HepG2 (cell line): ENCODE measurements around the gene ARL6IP4. TPM values are rescaled to one million over a fixed set of nuclear protein-coding genes. Genes with fewer than 3 reads are reported as not detected.
A peak's percentile ranks its signal among the peaks of the same experiment; 100 is the strongest.

Experiments used
- ATAC-seq: fragments of 200-7000 bp; cut with Tn5 transposase; 3 replicates; pipeline ENCODE4 v1.9.1; 2020; ENCODE audit warnings: mild to moderate bottlenecking, moderate library complexity
- BruUV-seq: library from RNA; stranded (reverse); fragments of 400-500 nt; replicated peaks from 2 replicates; lab custom pipeline; 2021; lab: Mats Ljungman, UMichigan
- CTCF ChIA-PET: fragments of 300-600 bp; formaldehyde crosslinking; extraction: SDS; loops from one replicate; lab custom pipeline; 2021; ENCODE audit warnings: low total read pairs, inconsistent platforms, low intra/inter-chr PET ratio; lab: Yijun Ruan, JAX
- POLR2A ChIA-PET: fragments of 350-600 bp; sonication (Branson Sonifier 250); formaldehyde crosslinking; loops from one replicate; lab custom pipeline; 2020; ENCODE audit warnings: antibody characterized with exemption, inconsistent platforms; lab: Yijun Ruan, JAX
- DNase-seq: peaks from one replicate; pipeline ENCODE4 v3.0.0-alpha.2; 2015; ENCODE audit warnings: low spot score
- FAIRE-seq: peaks from 3 replicates; lab custom pipeline; 2011; peaks lifted over from hg19 to GRCh38; lab: Jason Lieb, UNC
- H2AFZ ChIP-seq: one replicate; pipeline ENCODE4 v1.6.1; 2011; ENCODE audit warnings: low read length, inconsistent platforms
- H3K27ac ChIP-seq: fragments of 300-600 bp; 3 replicates; pipeline ENCODE4 v1.8.0; 2011; ENCODE audit warnings: mixed run types, mild to moderate bottlenecking, mixed read lengths, low read length, inconsistent platforms; ENCODE audit not compliant: insufficient read depth; ENCODE audit errors: extremely low read length
- H3K27me3 ChIP-seq, 2 experiments: fragments of 200-600 bp in 1 of 2; 2 replicates in 1 of 2; 3 replicates in 1 of 2; pipeline versions ENCODE4 v1.6.0 to v1.8.0; 2011; ENCODE audit warnings: low read length in 2 of 2, mild to moderate bottlenecking in 2 of 2, moderate library complexity in 2 of 2, inconsistent platforms in 1 of 2; ENCODE audit not compliant: insufficient read depth in 2 of 2, control insufficient read depth in 1 of 2
- H3K36me3 ChIP-seq, 2 experiments: fragments of 200-600 bp in 1 of 2; replicated peaks in 1 of 2; 2 replicates in 1 of 2; 3 replicates in 1 of 2; pipeline versions ENCODE4 v1.5.1 to v1.8.0; 2011; ENCODE audit warnings: low read length in 2 of 2, inconsistent platforms in 1 of 2; ENCODE audit not compliant: insufficient read depth in 2 of 2, control insufficient read depth in 1 of 2
- H3K4me1 ChIP-seq: 2 replicates; pipeline ENCODE4 v1.5.1; 2012; ENCODE audit warnings: low read length, inconsistent platforms; ENCODE audit not compliant: insufficient read depth
- H3K4me2 ChIP-seq: 2 replicates; pipeline ENCODE4 v1.6.0; 2011; ENCODE audit warnings: low read depth, low read length, inconsistent platforms
- H3K4me3 ChIP-seq, 3 experiments: fragments of 200-600 bp in 1 of 3; sonication (generic), shearing (Covaris generic) in 1 of 3; replicated peaks in 1 of 3; 2 replicates each; pipeline ENCODE4 v1.5.1; 2011 to 2016; ENCODE audit warnings: low read length in 3 of 3, inconsistent platforms in 2 of 3, low read depth in 2 of 3, mild to moderate bottlenecking in 2 of 3, control low read depth in 1 of 3, mixed read lengths in 1 of 3; ENCODE audit not compliant: insufficient read depth in 1 of 3
- H3K79me2 ChIP-seq: one replicate; pipeline ENCODE4 v1.6.1; 2011; ENCODE audit warnings: low read length, inconsistent platforms; ENCODE audit not compliant: insufficient read depth
- H3K9ac ChIP-seq: 2 replicates; pipeline ENCODE4 v1.6.0; 2011; ENCODE audit warnings: mild to moderate bottlenecking, low read depth, low read length, inconsistent platforms; ENCODE audit not compliant: insufficient read depth
- H3K9me3 ChIP-seq: 2 replicates; pipeline ENCODE4 v1.5.1; 2012; ENCODE audit warnings: mild to moderate bottlenecking, low read length
- H4K20me1 ChIP-seq: 2 replicates; pipeline ENCODE4 v1.6.0; 2011; ENCODE audit warnings: inconsistent platforms, mild to moderate bottlenecking, low read length, moderate library complexity; ENCODE audit not compliant: insufficient read depth
- AHR ChIP-seq: IDR thresholded peaks from 2 replicates; pipeline ENCODE4 v1.6.1; 2018; ENCODE audit warnings: missing genetic modification reagents, missing compliant biosample characterization
- HOXA9 ChIP-seq: sonication (generic); formaldehyde crosslinking; IDR thresholded peaks from 2 replicates; pipeline ENCODE4 v1.8.1; 2022; ENCODE audit warnings: missing genetic modification reagents, mild to moderate bottlenecking, moderate library complexity, borderline replicate concordance
- SP4 ChIP-seq: sonication (generic); formaldehyde crosslinking; IDR thresholded peaks from 2 replicates; pipeline ENCODE4 v1.8.1; 2023; ENCODE audit warnings: mild to moderate bottlenecking, missing genetic modification reagents
- U2AF1 ChIP-seq: fragments of 200-400 bp; formaldehyde crosslinking; optimal IDR thresholded peaks from 2 replicates; pipeline ENCODE3; 2017; ENCODE audit warnings: mild to moderate bottlenecking, low read depth, low read length
- ZBTB4 ChIP-seq: sonication (generic); formaldehyde crosslinking; IDR thresholded peaks from 2 replicates; pipeline ENCODE4 v1.4.0; 2020; ENCODE audit warnings: missing genetic modification reagents, mild to moderate bottlenecking, borderline replicate concordance
- ZKSCAN8 ChIP-seq: IDR thresholded peaks from 2 replicates; pipeline ENCODE4 v1.6.1; 2016; ENCODE audit warnings: borderline replicate concordance, missing genetic modification reagents, missing compliant biosample characterization
- ZNF180 ChIP-seq: sonication (generic); formaldehyde crosslinking; IDR thresholded peaks from 2 replicates; pipeline ENCODE4 v1.4.0; 2020; ENCODE audit warnings: low read depth, missing genetic modification reagents, borderline replicate concordance
- ZNF790 ChIP-seq: sonication (generic); formaldehyde crosslinking; IDR thresholded peaks from 2 replicates; pipeline ENCODE4 v1.8.0; 2022; ENCODE audit warnings: missing genetic modification reagents, mild to moderate bottlenecking, borderline replicate concordance
- WGBS: methylation state at CpG from one replicate; pipeline ENCODE4 v1.1.6; 2017; ENCODE audit warnings: low lambda C conversion rate; 5-methylcytosine and 5-hydroxymethylcytosine counted together
- in situ Hi-C: cut with HindIII; loops from 2 replicates; pipeline ENCODE4 v1.10.0; 2017; ENCODE audit warnings: low pct_unique_long_range_greater_than_20kb; ENCODE audit not compliant: extremely low pct_ligation_motif_present
- intact Hi-C: fragments of 100-400 bp; cut with micrococcal nuclease; formaldehyde crosslinking; loops from one replicate; pipeline ENCODE4 v1.10.0; 2022; ENCODE audit not compliant: unreplicated experiment
- polyA plus RNA-seq, 8 experiments: library from polyadenylated mRNA; depleted of rRNA in 3 of 8; stranded (reverse) in 7 of 8; unstranded in 1 of 8; fragments of >200 nt; fragmentation: Illumina TruSeq in 4 of 8; extraction: Trizol in 4 of 8; gene quantifications; 2 replicates each; pipeline versions ENCODE4 v1.2.1 to v1.2.3, GENCODE V29; 2011 to 2016; ENCODE audit warnings: low read depth in 4 of 8, missing spikeins in 1 of 8, mixed read lengths in 1 of 8; ENCODE audit not compliant: insufficient read depth in 1 of 8
- total RNA-seq, 5 experiments: library from RNA; depleted of rRNA; stranded (reverse); fragments of >200 nt; fragmentation: Illumina TruSeq; extraction: Trizol; gene quantifications; 2 replicates each; pipeline ENCODE4 v1.2.3, GENCODE V29; 2016; ENCODE audit warnings: low read depth in 1 of 5

The ARL6IP4 gene
- total and polyA plus RNA-seq, 2 of the 13 experiments (the other 11 are each of a cell fraction or from before 2014, with no cell fraction given), result 155 to 220 TPM

DNA sequence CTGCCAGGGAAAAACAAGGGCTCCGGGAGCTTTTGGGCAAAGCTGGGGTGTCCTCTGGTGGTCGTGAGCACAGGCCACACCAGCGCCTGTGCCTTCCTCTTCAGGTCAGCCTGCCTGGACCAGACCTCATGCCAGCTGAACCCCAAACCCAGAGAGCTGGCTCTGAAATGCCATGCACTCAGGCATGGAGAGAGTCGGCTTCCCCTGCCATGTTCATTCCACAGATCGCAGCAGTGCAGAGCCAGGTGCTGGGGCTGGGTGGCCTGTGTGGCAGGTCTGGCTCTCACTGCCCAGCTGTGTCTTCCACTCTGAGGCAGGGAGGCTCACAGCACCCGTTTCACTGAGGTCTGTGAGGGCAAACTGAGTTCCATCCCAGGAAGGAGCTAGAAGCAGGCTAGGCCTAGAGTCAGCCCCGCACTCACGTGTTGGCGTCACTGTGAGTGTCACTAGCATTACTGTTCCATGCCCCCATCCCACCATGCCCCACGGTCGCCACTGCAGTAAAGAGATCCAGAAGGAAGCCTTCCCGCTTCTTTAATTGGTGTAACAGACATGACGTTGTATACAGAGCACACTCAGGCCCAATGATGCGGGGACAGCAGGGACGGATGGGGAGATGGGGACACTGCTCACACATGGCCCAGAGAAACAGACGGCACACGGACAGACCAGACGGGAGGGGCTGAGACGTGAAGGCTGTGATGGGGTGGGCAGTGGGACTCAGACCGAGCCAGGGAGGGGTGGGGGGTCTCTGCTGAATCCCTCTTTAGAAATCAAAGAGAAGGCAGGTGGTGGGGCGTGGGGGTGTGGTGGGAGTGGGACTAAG is 2.7 kb downstream of the ARL6IP4 start (continued):
- peak; percentile 9; the same call in 1 of the 2 replicates for TF ChIP-seq ZBTB4
- TF ChIP-seq SP4 (CRISPR knock-in tag), result 0 out of 2 replicates have a peak, but pooled peaks have one; percentile 19
- TF ChIP-seq, all 625 proteins: peak for 12

DNA sequence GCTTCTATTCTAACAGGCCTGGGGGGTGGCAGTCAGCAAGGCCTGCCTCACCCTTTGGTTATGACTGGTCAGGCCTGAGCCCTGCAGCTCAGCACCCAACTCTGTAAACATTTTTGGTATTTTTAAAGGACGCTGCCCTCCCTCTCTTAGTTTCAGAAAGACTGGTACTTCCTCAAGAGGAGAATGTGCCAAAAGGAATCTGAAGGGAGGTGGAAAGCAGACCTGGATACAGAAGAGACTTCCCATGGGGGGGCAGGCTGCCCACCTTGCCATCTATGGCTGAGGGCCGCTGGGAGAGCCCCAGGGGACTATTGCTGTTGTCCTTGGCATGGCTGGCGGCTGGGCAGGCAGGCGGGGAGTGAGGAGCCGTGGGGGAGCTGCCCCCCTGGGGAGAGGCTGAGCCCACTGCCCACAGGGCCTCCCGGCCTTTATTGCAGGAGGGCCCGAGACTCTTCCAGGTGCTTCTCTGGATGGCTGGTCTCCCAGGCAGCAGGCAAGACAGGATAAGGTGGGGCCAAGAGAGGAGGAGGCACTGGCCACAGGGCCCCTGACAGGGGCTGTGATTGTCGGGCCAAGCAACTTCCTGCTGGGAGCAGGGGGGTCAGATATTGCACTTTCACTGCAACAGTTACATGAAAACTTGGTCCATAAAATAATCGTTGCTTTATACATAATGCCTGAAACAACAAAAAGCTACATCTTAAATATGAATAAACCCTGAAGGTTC is 3.5 kb downstream of the ARL6IP4 start:
- peak overlapping the region; percentile 93 for H3K27ac ChIP-seq
- H3K4me2 ChIP-seq, result peak overlapping the region; percentile 59
- no peaks in the 10 kb centered on the region for H4K20me1 ChIP-seq
- ATAC-seq (peak; percentile 38), FAIRE-seq (no peak), DNase-seq (peak; percentile 41)
- 59% methylated on average over 8 of the region's 9 CpGs for WGBS
- H3K79me2 ChIP-seq, result peaks cover 32% of the 10 kb centered on the region
- in situ Hi-C loops, result no loop called here
- H3K4me1 ChIP-seq, result peaks cover 53% of the 10 kb centered on the region
- CTCF ChIA-PET, result no interaction called here
- POLR2A ChIA-PET, result interaction anchor here (0.7 to 5.0 kb wide), 6 partner anchors 9 to 254 kb away, joined by 3 to 49 read pairs (median 6); partner anchors contain the start of genes MPHOSPH9, MTRFR and OGFOD2
- H2AFZ ChIP-seq, result no peak overlapping the region
- H3K36me3 ChIP-seq, result peaks cover 7 to 12% of the 10 kb centered on the region in 2 experiments; a peak in 4 of 5 replicates
- BruUV-seq, result TSS peak; percentile 56
- peak overlapping the region; percentile 64 for H3K9ac ChIP-seq
- intact Hi-C loops, result loop anchor here (2.0 to 5.0 kb wide), 2 partner anchors 39 to 248 kb away; partner anchors contain the start of genes MPHOSPH9 and MTRFR
- no peaks in the 10 kb centered on the region for H3K9me3 ChIP-seq
- H3K4me3 ChIP-seq, result peak overlapping the region in 2 of 3 experiments; percentile 19 to 49; a peak in 3 of 6 replicates
- no peaks in the 10 kb centered on the region; a peak in 1 of 5 replicates for H3K27me3 ChIP-seq
- TF ChIP-seq AHR (CRISPR knock-in tag) (no peak), ZKSCAN8 (CRISPR knock-in tag) (no peak), ZNF790 (no peak), HOXA9 (CRISPR knock-in tag) (no peak), ZNF180 (CRISPR knock-in tag) (no peak), U2AF1 (no peak)
